Stimulated activated CD8-positive, alpha-beta memory T cell treated with anti-CD3 and anti-CD28 coated beads, Interleukin-4, amount 100 ng/mL, for 24 hours (primary cell): ENCODE measurements around the gene CADPS.

ENCODE experiments used
- DNase-seq: peaks from one replicate; pipeline ENCODE4 v3.0.0-alpha.2; 2020; ENCODE audit warnings: low read depth

CADPS gene

GRCh38 chr3:62372621-62373041 lies 502.6 kb downstream of the CADPS start:
- no peak for DNase-seq

- DNase-seq: no peak
Observed at GRCh38 chr3:62371720-62372591, 503.3 kb downstream of the CADPS start.

- no peak for DNase-seq
Observed at GRCh38 chr3:62370858-62371719, 504.1 kb downstream of the CADPS start.

- DNase-seq: no peak
Observed at GRCh38 chr3:62370112-62370857, 504.9 kb downstream of the CADPS start.

- DNase-seq: no peak
Observed at GRCh38 chr3:62369476-62369743, 505.8 kb downstream of the CADPS start.

GRCh38 chr3:62368705-62369475 lies 506.3 kb downstream of the CADPS start:
- DNase-seq: no peak

GRCh38 chr3:62368290-62368704 lies 506.9 kb downstream of the CADPS start:
- DNase-seq: no peak

GRCh38 chr3:62367763-62368195 lies 507.4 kb downstream of the CADPS start:
- no peak for DNase-seq

GRCh38 chr3:62366126-62366484 lies 509.1 kb downstream of the CADPS start:
- no peak for DNase-seq

GRCh38 chr3:62365391-62366125 lies 509.7 kb downstream of the CADPS start:
- no peak for DNase-seq

- no peak for DNase-seq
Observed at GRCh38 chr3:62364191-62364590, 511.0 kb downstream of the CADPS start.

GRCh38 chr3:62363275-62363674 lies 511.9 kb downstream of the CADPS start:
- no peak for DNase-seq

GRCh38 chr3:62361824-62362223 lies 513.4 kb downstream of the CADPS start:
- no peak for DNase-seq

GRCh38 chr3:62361261-62361660 lies 514.0 kb downstream of the CADPS start:
- DNase-seq: no peak

GRCh38 chr3:62359531-62359930 lies 515.7 kb downstream of the CADPS start:
- no peak for DNase-seq

GRCh38 chr3:62356356-62356755 lies 518.9 kb downstream of the CADPS start:
- DNase-seq: no peak

- DNase-seq: no peak
Observed at GRCh38 chr3:62355703-62356102, 519.5 kb downstream of the CADPS start.
